HEK293T (cell line): ENCODE data around the gene BICDL1.

ENCODE experiments used
- ARNT ChIP-seq: fragments of 450-650 bp; IDR thresholded peaks from 2 replicates; pipeline ENCODE4 v1.6.1; 2017; ENCODE audit warnings: mild to moderate bottlenecking
- SP1 ChIP-seq: fragments of 450-650 bp; IDR thresholded peaks from 2 replicates; pipeline ENCODE4 v1.6.1; 2017
- SUZ12 ChIP-seq: fragments of 450-650 bp; IDR thresholded peaks from 2 replicates; pipeline ENCODE4 v1.6.1; 2016; ENCODE audit warnings: mild to moderate bottlenecking

GRCh38 chr12:120061575-120062214 is 72.7 kb downstream of the BICDL1 start:
- TF ChIP-seq ARNT (no peak), SUZ12 (no peak), SP1 (no peak)
